Measurements from ENCODE around the gene WIPF3. TPM values are rescaled to one million over a fixed set of nuclear protein-coding genes. Genes with fewer than 3 reads are reported as not detected.

The WIPF3 gene
- total RNA-seq, 1 experiment from 2014 or later, result 2.0 TPM

DNA sequence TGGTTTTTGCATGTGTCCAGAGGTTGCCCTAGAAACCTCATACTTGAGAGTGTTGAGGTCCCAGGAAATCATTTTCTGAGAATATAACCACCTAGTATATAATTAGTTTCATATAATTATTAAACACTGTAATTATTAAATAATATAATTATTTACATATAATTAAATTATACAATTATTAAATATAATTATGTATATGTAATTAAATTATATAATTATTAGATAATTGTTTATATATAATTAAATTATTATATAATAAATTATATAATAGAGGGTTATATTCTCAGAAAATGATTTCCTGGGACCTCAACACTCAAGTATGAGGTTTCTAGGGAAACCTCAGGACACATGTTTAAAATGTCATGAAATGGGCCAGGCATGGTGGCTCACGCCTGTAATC is 155.7 kb downstream of the WIPF3 start:
- Histone ChIP-seq H3K27me3 (ENCODE audit: control insufficient read depth, insufficient read depth, low read length) (no peaks in the 10 kb centered on the region), H3K27ac (ENCODE audit: low read length) (no peak overlapping the region), H3K9me3 (ENCODE audit: control insufficient read depth, insufficient read depth, low read depth, low read length) (no peaks in the 10 kb centered on the region), H3K4me3 (ENCODE audit: low read depth in 2 of 2, low read length in 2 of 2) (no peak overlapping the region), H3K36me3 (ENCODE audit: control insufficient read depth, insufficient read depth, low read length) (no peaks in the 10 kb centered on the region; the same call in 1 of the 2 replicates), H3K4me1 (ENCODE audit: control insufficient read depth, insufficient read depth, low read length) (no peaks in the 10 kb centered on the region)
- TF ChIP-seq TCF7L2 (IDR thresholded peaks at IDR 0.05; ENCODE audit: low read depth, low read length) (no peak), SIN3A (IDR thresholded peaks at IDR 0.05; ENCODE audit: borderline replicate concordance, insufficient read depth, low read depth, low read length) (no peak), POLR2AphosphoS5 (IDR thresholded peaks at IDR 0.05; ENCODE audit: low read depth, low read length) (no peak)
- TF ChIP-seq, protein P1, sequence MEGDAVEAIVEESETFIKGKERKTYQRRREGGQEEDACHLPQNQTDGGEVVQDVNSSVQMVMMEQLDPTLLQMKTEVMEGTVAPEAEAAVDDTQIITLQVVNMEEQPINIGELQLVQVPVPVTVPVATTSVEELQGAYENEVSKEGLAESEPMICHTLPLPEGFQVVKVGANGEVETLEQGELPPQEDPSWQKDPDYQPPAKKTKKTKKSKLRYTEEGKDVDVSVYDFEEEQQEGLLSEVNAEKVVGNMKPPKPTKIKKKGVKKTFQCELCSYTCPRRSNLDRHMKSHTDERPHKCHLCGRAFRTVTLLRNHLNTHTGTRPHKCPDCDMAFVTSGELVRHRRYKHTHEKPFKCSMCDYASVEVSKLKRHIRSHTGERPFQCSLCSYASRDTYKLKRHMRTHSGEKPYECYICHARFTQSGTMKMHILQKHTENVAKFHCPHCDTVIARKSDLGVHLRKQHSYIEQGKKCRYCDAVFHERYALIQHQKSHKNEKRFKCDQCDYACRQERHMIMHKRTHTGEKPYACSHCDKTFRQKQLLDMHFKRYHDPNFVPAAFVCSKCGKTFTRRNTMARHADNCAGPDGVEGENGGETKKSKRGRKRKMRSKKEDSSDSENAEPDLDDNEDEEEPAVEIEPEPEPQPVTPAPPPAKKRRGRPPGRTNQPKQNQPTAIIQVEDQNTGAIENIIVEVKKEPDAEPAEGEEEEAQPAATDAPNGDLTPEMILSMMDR (IDR thresholded peaks at IDR 0.05), result no peak
- TF ChIP-seq, protein P2, sequence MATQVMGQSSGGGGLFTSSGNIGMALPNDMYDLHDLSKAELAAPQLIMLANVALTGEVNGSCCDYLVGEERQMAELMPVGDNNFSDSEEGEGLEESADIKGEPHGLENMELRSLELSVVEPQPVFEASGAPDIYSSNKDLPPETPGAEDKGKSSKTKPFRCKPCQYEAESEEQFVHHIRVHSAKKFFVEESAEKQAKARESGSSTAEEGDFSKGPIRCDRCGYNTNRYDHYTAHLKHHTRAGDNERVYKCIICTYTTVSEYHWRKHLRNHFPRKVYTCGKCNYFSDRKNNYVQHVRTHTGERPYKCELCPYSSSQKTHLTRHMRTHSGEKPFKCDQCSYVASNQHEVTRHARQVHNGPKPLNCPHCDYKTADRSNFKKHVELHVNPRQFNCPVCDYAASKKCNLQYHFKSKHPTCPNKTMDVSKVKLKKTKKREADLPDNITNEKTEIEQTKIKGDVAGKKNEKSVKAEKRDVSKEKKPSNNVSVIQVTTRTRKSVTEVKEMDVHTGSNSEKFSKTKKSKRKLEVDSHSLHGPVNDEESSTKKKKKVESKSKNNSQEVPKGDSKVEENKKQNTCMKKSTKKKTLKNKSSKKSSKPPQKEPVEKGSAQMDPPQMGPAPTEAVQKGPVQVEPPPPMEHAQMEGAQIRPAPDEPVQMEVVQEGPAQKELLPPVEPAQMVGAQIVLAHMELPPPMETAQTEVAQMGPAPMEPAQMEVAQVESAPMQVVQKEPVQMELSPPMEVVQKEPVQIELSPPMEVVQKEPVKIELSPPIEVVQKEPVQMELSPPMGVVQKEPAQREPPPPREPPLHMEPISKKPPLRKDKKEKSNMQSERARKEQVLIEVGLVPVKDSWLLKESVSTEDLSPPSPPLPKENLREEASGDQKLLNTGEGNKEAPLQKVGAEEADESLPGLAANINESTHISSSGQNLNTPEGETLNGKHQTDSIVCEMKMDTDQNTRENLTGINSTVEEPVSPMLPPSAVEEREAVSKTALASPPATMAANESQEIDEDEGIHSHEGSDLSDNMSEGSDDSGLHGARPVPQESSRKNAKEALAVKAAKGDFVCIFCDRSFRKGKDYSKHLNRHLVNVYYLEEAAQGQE (IDR thresholded peaks at IDR 0.05; ENCODE audit: insufficient read depth in 1 of 2, low read depth in 2 of 2, low read length in 1 of 2), result no peak
- in situ Hi-C loops (cut with HindIII; ENCODE audit: low pct_unique_long_range_greater_than_20kb, low sequenced_read_pairs) (no loop called here), intact Hi-C loops (cut with micrococcal nuclease; ENCODE audit: unreplicated experiment) (no loop called here)
- BruUV-seq (replicated peaks), result no TSS peak
- ATAC-seq (no peak), DNase-seq (ENCODE audit: low read depth, low spot score) (no peak)
- POLR2A ChIA-PET, result no interaction called here
- CTCF ChIA-PET, result no interaction called here

DNA sequence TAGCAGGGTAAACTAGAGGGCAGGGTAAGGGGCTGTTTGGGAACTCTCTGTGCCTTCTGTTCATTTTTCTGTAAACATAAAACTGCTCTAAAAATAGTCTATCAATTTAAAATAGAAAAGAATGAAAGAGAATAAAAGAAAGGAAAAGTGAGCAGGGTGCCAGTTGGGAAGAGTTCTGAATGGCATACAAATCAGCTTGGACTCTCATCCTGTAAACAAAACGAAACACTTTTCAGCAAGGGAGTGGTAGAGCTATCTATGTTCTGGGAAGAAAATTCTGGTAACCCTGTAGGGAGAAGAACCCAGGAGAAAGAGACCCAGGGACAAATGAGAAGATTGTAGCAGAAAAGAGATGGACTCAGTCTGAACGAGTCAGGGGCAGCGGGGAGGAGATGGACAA is 158.7 kb downstream of the WIPF3 start:
- DNase-seq (ENCODE audit: low read depth, low spot score) (no peak), ATAC-seq (no peak)
- no peak for TF ChIP-seq POLR2AphosphoS5 (IDR thresholded peaks at IDR 0.05; ENCODE audit: low read depth, low read length)
- TF ChIP-seq, protein P2 (IDR thresholded peaks at IDR 0.05; ENCODE audit: insufficient read depth in 1 of 2, low read depth in 2 of 2, low read length in 1 of 2), result no peak
- TF ChIP-seq, protein P1 (IDR thresholded peaks at IDR 0.05), result no peak
- Histone ChIP-seq H3K9me3 (ENCODE audit: control insufficient read depth, insufficient read depth, low read depth, low read length) (no peaks in the 10 kb centered on the region), H3K27me3 (ENCODE audit: control insufficient read depth, insufficient read depth, low read length) (no peaks in the 10 kb centered on the region), H3K4me1 (ENCODE audit: control insufficient read depth, insufficient read depth, low read length) (peaks cover 6% of the 10 kb centered on the region; the same call in 1 of the 2 replicates), H3K4me3 (ENCODE audit: low read depth in 2 of 2, low read length in 2 of 2) (no peak overlapping the region), H3K36me3 (ENCODE audit: control insufficient read depth, insufficient read depth, low read length) (peaks cover 5% of the 10 kb centered on the region; the same call in 1 of the 2 replicates), H3K27ac (ENCODE audit: low read length) (no peak overlapping the region)
- POLR2A ChIA-PET, result interaction anchor here (0.7 kb wide), 1 partner anchor 23 kb away, joined by 3 read pairs; no protein-coding TSS in a partner anchor
- intact Hi-C loops (cut with micrococcal nuclease; ENCODE audit: unreplicated experiment) (no loop called here), in situ Hi-C loops (cut with HindIII; ENCODE audit: low pct_unique_long_range_greater_than_20kb, low sequenced_read_pairs) (no loop called here)
- no TSS peak for BruUV-seq (replicated peaks)
- CTCF ChIA-PET, result no interaction called here

Other genes starting within 250 kb of the WIPF3 start
- 0.23 TPM for gene PRR15, start 242.7 kb upstream of the WIPF3 start, total RNA-seq (2021; ENCODE audit: unreplicated experiment)
- 189 TPM for gene SCRN1, start 183.3 kb downstream of the WIPF3 start, total RNA-seq (2021; ENCODE audit: unreplicated experiment)
- 36.0 TPM for gene FKBP14, start 220.2 kb downstream of the WIPF3 start, total RNA-seq (2021; ENCODE audit: unreplicated experiment)
- 20.7 TPM for gene PLEKHA8, start 221.9 kb downstream of the WIPF3 start, total RNA-seq (2021; ENCODE audit: unreplicated experiment)